ENCODE results near the gene AGBL3. TPM values are rescaled to one million over a fixed set of nuclear protein-coding genes. Genes with fewer than 3 reads are reported as not detected.

The AGBL3 gene
- total RNA-seq, 1 experiment from 2014 or later, result 3.5 TPM

DNA sequence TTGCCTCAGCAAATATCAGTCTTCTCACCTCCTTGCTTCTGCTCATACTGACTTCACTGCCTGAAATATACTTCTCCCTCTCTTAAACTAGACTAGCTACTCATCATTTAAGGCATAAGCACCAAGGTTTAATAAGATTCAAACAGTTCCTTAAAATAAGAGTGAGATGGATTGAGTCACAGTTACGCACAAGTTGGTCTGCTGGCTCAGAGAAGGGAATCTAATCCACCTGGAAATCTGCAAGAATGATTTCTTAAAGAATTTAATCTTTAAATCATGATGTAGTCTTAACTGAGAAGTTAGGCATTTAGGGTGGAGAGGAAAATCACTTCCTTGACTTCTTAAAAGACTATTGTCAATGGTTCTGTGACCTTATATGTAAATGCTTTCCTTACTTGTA is 105.4 kb downstream of the AGBL3 start:
- no peaks in the 10 kb centered on the region for H3K9me3 ChIP-seq (ENCODE audit: low read length)
- no peak overlapping the region for H3K4me3 ChIP-seq (ENCODE audit: low read length)
- H4K20me1 ChIP-seq (ENCODE audit: insufficient read depth, low read depth, low read length), result no peaks in the 10 kb centered on the region
- no peaks in the 10 kb centered on the region for H3K9me2 ChIP-seq (replicated peaks; ENCODE audit: insufficient read depth, low read length)
- no peak overlapping the region for H3K4me2 ChIP-seq (ENCODE audit: low read depth, low read length, poor library complexity, severe bottlenecking)
- H2AFZ ChIP-seq (ENCODE audit: low read length), result no peak overlapping the region
- H3K4me1 ChIP-seq (ENCODE audit: low read length), result no peaks in the 10 kb centered on the region
- H3K79me2 ChIP-seq (ENCODE audit: low read length), result no peaks in the 10 kb centered on the region
- H3K36me3 ChIP-seq (ENCODE audit: insufficient read depth, low read length), result no peaks in the 10 kb centered on the region
- no peak overlapping the region for H3K9ac ChIP-seq (ENCODE audit: low read length)
- H3K27me3 ChIP-seq (ENCODE audit: low read length), result 0 out of 2 replicates have a peak, but pooled peaks cover 2% of the 10 kb centered on the region
- no peak overlapping the region for H3K27ac ChIP-seq (ENCODE audit: low read length)
- DNase-seq, result no peak

DNA sequence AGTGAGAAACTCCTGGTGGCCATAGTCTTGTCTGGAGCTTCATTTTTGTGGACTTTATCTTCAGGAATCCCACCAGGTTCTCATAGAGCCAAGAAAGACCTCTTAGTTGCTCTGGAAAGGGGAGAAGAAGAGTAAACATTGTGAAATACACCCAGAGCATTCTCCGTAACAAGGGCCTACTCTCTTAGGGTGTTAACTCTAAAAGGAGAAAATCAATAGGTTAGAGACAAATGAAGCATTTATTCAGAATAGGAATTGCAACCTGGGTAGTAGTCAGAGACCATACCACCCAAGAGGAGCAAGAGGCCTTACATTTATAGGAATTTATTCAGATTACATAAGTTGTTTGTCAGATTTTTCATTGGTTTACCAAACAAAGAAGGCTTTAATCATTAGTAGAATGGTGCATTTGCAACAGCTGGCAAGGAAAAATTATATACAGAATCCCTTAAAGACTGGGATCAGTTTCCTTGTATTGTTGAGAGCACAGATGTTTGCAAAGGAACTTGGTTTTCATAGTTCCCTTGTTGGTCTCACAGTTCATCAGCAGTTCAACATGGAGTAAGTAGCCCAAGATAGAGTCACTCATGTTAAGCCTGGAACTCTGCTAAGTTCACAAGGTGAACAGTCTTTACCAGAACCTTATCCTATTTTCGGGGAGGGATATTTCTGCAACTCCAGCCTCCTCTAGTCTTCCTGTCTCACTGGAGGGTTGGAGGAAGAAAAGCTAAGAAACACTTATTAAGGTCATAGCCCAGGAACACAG is 108.3 kb downstream of the AGBL3 start:
- Histone ChIP-seq H3K27me3 (ENCODE audit: low read length) (no peaks in the 10 kb centered on the region), H3K9ac (ENCODE audit: low read length) (no peak overlapping the region), H3K9me2 (replicated peaks; ENCODE audit: insufficient read depth, low read length) (no peaks in the 10 kb centered on the region), H3K4me1 (ENCODE audit: low read length) (no peaks in the 10 kb centered on the region), H2AFZ (ENCODE audit: low read length) (no peak overlapping the region), H3K79me2 (ENCODE audit: low read length) (no peaks in the 10 kb centered on the region), H3K27ac (ENCODE audit: low read length) (no peak overlapping the region), H4K20me1 (ENCODE audit: insufficient read depth, low read depth, low read length) (no peaks in the 10 kb centered on the region), H3K9me3 (ENCODE audit: low read length) (no peaks in the 10 kb centered on the region), H3K4me3 (ENCODE audit: low read length) (no peak overlapping the region), H3K4me2 (ENCODE audit: low read depth, low read length, poor library complexity, severe bottlenecking) (no peak overlapping the region), H3K36me3 (ENCODE audit: insufficient read depth, low read length) (no peaks in the 10 kb centered on the region)
- DNase-seq, result no peak

DNA sequence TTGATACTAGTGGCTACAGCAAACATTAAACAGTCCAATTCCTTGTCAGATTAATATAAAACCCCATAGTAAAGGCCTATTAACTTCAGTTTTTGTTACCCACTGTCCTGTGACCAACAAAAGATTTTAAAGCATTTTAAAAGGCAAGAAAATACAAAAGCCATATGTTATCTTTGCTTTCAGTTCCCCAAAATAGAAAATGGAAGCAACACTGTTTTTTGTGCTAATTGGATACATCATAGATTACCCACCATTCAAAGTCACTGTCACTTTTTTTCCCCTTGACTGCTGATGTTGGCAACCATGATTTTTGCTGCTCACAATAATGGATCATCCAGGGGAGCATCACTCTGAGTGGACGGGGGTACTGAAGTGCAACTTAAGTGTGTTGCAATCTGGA is 109.1 kb downstream of the AGBL3 start:
- no peak overlapping the region for H3K9ac ChIP-seq (ENCODE audit: low read length)
- no peaks in the 10 kb centered on the region for H4K20me1 ChIP-seq (ENCODE audit: insufficient read depth, low read depth, low read length)
- H3K27me3 ChIP-seq (ENCODE audit: low read length), result no peaks in the 10 kb centered on the region
- H3K79me2 ChIP-seq (ENCODE audit: low read length), result no peaks in the 10 kb centered on the region
- no peaks in the 10 kb centered on the region for H3K9me3 ChIP-seq (ENCODE audit: low read length)
- no peak overlapping the region for H3K27ac ChIP-seq (ENCODE audit: low read length)
- no peaks in the 10 kb centered on the region for H3K4me1 ChIP-seq (ENCODE audit: low read length)
- H3K36me3 ChIP-seq (ENCODE audit: insufficient read depth, low read length), result no peaks in the 10 kb centered on the region
- no peak for DNase-seq
- H3K4me3 ChIP-seq (ENCODE audit: low read length), result no peak overlapping the region
- H3K9me2 ChIP-seq (replicated peaks; ENCODE audit: insufficient read depth, low read length), result no peaks in the 10 kb centered on the region
- H2AFZ ChIP-seq (ENCODE audit: low read length), result no peak overlapping the region
- H3K4me2 ChIP-seq (ENCODE audit: low read depth, low read length, poor library complexity, severe bottlenecking), result no peak overlapping the region

DNA sequence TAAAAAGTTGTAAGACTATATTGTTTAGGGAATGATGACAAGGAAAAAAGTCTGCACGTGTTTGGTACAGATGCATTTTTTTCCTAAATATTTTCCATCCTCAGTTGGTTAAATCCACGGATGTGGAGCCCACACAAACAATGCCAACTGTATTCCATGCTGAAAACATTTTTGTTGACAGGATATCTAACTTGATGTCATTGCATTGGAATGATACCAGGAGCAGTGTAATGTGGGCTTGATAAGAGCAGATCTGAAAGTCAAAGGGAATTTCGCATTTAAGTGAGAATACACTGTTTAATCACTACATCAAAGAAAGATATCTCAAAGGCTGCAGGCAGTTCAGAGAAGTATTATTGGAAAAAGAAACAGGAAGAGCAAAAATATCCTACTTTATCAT is 112.1 kb downstream of the AGBL3 start:
- no peaks in the 10 kb centered on the region for H3K4me1 ChIP-seq (ENCODE audit: low read length)
- no peaks in the 10 kb centered on the region for H3K9me3 ChIP-seq (ENCODE audit: low read length)
- H3K79me2 ChIP-seq (ENCODE audit: low read length), result no peaks in the 10 kb centered on the region
- H3K4me2 ChIP-seq (ENCODE audit: low read depth, low read length, poor library complexity, severe bottlenecking), result no peak overlapping the region
- H3K27me3 ChIP-seq (ENCODE audit: low read length), result no peaks in the 10 kb centered on the region
- no peak overlapping the region for H3K27ac ChIP-seq (ENCODE audit: low read length)
- DNase-seq, result no peak
- no peak overlapping the region for H3K4me3 ChIP-seq (ENCODE audit: low read length)
- no peak overlapping the region for H2AFZ ChIP-seq (ENCODE audit: low read length)
- H3K36me3 ChIP-seq (ENCODE audit: insufficient read depth, low read length), result no peaks in the 10 kb centered on the region
- no peak overlapping the region for H3K9ac ChIP-seq (ENCODE audit: low read length)
- H3K9me2 ChIP-seq (replicated peaks; ENCODE audit: insufficient read depth, low read length), result no peaks in the 10 kb centered on the region
- H4K20me1 ChIP-seq (ENCODE audit: insufficient read depth, low read depth, low read length), result no peaks in the 10 kb centered on the region

DNA sequence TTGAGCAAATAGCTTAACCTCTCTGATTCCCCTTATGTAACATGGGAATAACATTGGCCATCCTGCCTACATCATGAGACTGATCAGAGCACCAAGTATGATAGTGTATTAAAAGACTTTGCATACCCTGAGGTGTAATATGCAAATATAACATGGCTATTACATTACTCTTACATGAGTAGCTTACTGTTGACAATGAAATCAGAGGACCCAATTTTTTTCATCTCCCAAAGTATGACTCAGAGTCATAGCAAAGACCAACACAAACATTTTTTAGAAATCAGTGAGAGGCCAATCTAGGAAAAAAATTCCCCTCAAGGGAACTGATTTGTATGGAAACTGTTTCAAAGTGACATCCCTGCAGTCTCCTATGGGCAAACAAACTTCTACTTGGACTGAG is 114.5 kb downstream of the AGBL3 start:
- Histone ChIP-seq H2AFZ (ENCODE audit: low read length) (no peak overlapping the region), H3K4me1 (ENCODE audit: low read length) (no peaks in the 10 kb centered on the region)

DNA sequence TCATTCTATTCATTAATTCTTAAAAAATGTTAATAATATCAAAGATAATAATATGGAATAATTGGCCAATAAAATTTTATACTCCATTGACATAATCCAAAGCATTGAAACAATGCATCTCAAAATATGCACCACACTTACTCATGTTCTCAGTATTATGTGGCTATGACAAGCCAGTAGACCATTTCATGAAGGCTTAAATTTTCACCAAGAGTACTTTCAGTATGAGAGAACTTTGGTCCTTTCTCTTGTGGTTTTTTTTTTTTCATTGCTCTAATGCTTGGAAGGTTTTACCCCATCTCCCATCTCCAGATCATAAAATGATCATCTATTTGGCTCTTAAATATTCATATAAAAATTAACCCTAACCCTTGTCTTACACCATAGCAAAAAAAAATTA is 116.1 kb downstream of the AGBL3 start:
- Histone ChIP-seq H2AFZ (ENCODE audit: low read length) (no peak overlapping the region), H3K9me2 (replicated peaks; ENCODE audit: insufficient read depth, low read length) (no peaks in the 10 kb centered on the region), H3K4me2 (ENCODE audit: low read depth, low read length, poor library complexity, severe bottlenecking) (no peak overlapping the region), H3K4me1 (ENCODE audit: low read length) (no peaks in the 10 kb centered on the region), H3K9ac (ENCODE audit: low read length) (no peak overlapping the region), H3K27ac (ENCODE audit: low read length) (no peak overlapping the region), H3K4me3 (ENCODE audit: low read length) (no peak overlapping the region), H3K9me3 (ENCODE audit: low read length) (no peaks in the 10 kb centered on the region), H3K27me3 (ENCODE audit: low read length) (no peaks in the 10 kb centered on the region), H4K20me1 (ENCODE audit: insufficient read depth, low read depth, low read length) (no peaks in the 10 kb centered on the region), H3K79me2 (ENCODE audit: low read length) (no peaks in the 10 kb centered on the region), H3K36me3 (ENCODE audit: insufficient read depth, low read length) (no peaks in the 10 kb centered on the region)
- DNase-seq, result no peak

More for the DNA sequence above, 114.5 kb downstream of the AGBL3 start:
- Histone ChIP-seq H3K36me3 (ENCODE audit: insufficient read depth, low read length) (no peaks in the 10 kb centered on the region), H3K27ac (ENCODE audit: low read length) (no peak overlapping the region), H3K9me2 (replicated peaks; ENCODE audit: insufficient read depth, low read length) (no peaks in the 10 kb centered on the region), H3K4me2 (ENCODE audit: low read depth, low read length, poor library complexity, severe bottlenecking) (no peak overlapping the region), H3K27me3 (ENCODE audit: low read length) (no peaks in the 10 kb centered on the region), H3K4me3 (ENCODE audit: low read length) (no peak overlapping the region), H3K9me3 (ENCODE audit: low read length) (no peaks in the 10 kb centered on the region), H3K79me2 (ENCODE audit: low read length) (no peaks in the 10 kb centered on the region), H4K20me1 (ENCODE audit: insufficient read depth, low read depth, low read length) (no peaks in the 10 kb centered on the region), H3K9ac (ENCODE audit: low read length) (no peak overlapping the region)
- DNase-seq, result no peak

DNA sequence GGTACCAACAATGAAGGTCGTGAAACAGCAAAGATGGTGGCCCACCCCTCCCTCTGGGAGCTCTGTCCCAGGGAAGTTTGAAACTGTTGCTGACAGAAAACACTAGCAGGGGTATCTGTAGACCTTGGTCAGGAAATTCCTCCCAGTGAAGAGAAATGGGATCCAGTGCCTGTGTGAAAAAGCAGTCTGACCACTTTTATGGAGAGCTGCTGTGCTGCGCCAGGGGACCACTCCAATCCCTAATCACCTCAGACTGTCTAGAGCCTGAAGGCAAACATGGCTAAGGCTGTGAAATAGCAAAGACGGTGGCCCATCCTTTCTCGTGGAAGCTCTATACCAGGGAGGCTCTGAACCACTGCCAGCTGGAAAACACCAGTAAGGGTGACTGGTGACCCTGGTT is 123.3 kb downstream of the AGBL3 start:
- Histone ChIP-seq H3K9ac (ENCODE audit: low read length) (no peak overlapping the region), H3K4me2 (ENCODE audit: low read depth, low read length, poor library complexity, severe bottlenecking) (no peak overlapping the region), H3K9me2 (replicated peaks; ENCODE audit: insufficient read depth, low read length) (no peaks in the 10 kb centered on the region), H3K36me3 (ENCODE audit: insufficient read depth, low read length) (no peaks in the 10 kb centered on the region), H3K79me2 (ENCODE audit: low read length) (no peaks in the 10 kb centered on the region), H3K4me1 (ENCODE audit: low read length) (no peaks in the 10 kb centered on the region), H3K4me3 (ENCODE audit: low read length) (no peak overlapping the region), H4K20me1 (ENCODE audit: insufficient read depth, low read depth, low read length) (no peaks in the 10 kb centered on the region), H3K9me3 (ENCODE audit: low read length) (no peaks in the 10 kb centered on the region), H2AFZ (ENCODE audit: low read length) (no peak overlapping the region), H3K27ac (ENCODE audit: low read length) (no peak overlapping the region), H3K27me3 (ENCODE audit: low read length) (no peaks in the 10 kb centered on the region)
- DNase-seq, result no peak

DNA sequence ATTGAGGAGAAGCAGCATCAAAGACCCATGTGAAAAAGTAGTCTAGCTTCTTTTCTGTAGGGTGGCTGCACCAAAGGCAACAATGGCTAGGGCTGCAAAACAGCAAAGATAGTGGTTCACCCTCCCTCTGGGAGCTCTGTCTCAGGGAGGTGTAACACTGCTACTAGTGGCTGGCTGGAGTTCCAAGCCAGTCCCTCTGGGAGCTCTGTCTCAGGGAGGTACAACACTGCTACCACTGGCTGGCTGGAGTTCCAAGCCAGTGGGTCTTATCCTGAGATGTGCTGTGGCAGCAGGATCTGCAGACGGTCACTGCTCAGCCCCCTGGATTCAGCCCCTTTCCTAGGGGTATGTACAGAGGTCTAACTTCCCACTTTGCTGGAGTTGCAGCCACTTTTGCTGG is 123.7 kb downstream of the AGBL3 start:
- Histone ChIP-seq H3K9me3 (ENCODE audit: low read length) (no peaks in the 10 kb centered on the region), H3K4me3 (ENCODE audit: low read length) (no peak overlapping the region), H3K27ac (ENCODE audit: low read length) (no peak overlapping the region), H3K4me1 (ENCODE audit: low read length) (no peaks in the 10 kb centered on the region), H3K9me2 (replicated peaks; ENCODE audit: insufficient read depth, low read length) (no peaks in the 10 kb centered on the region), H2AFZ (ENCODE audit: low read length) (no peak overlapping the region), H3K36me3 (ENCODE audit: insufficient read depth, low read length) (no peaks in the 10 kb centered on the region), H3K9ac (ENCODE audit: low read length) (no peak overlapping the region), H4K20me1 (ENCODE audit: insufficient read depth, low read depth, low read length) (no peaks in the 10 kb centered on the region), H3K4me2 (ENCODE audit: low read depth, low read length, poor library complexity, severe bottlenecking) (no peak overlapping the region), H3K27me3 (ENCODE audit: low read length) (no peaks in the 10 kb centered on the region), H3K79me2 (ENCODE audit: low read length) (no peaks in the 10 kb centered on the region)
- no peak for DNase-seq

Measured in Karpas-422 (cell line).